IPS-15b (cell line): ENCODE data around the gene PRM1.

Experiments
- H3K27me3 ChIP-seq: one replicate; pipeline ENCODE4 v1.6.1; 2013; ENCODE audit warnings: low read length; ENCODE audit not compliant: control insufficient read depth, insufficient read depth
- H3K36me3 ChIP-seq: one replicate; pipeline ENCODE4 v1.6.1; 2013; ENCODE audit warnings: low read length; ENCODE audit not compliant: control insufficient read depth, insufficient read depth
- H3K4me1 ChIP-seq: one replicate; pipeline ENCODE4 v1.6.1; 2013; ENCODE audit warnings: mild to moderate bottlenecking, low read length; ENCODE audit not compliant: control insufficient read depth, insufficient read depth
- H3K4me3 ChIP-seq: one replicate; pipeline ENCODE4 v1.5.1; 2013; ENCODE audit warnings: low read depth, low read length
- H3K9ac ChIP-seq: one replicate; pipeline ENCODE4 v1.6.1; 2013; ENCODE audit warnings: low read depth, mild to moderate bottlenecking, low read length
- H3K9me3 ChIP-seq: one replicate; pipeline ENCODE4 v1.6.1; 2013; ENCODE audit warnings: mild to moderate bottlenecking, low read length; ENCODE audit not compliant: control insufficient read depth, insufficient read depth

The PRM1 gene

GRCh38 chr16:11260596-11260966, 20.5 kb downstream of the PRM1 start:
- Histone ChIP-seq H3K9me3 (no peaks in the 10 kb centered on the region), H3K4me3 (no peak overlapping the region), H3K36me3 (no peaks in the 10 kb centered on the region), H3K27me3 (peaks cover 2% of the 10 kb centered on the region), H3K4me1 (peaks cover 4% of the 10 kb centered on the region), H3K9ac (no peak overlapping the region)

DNA sequence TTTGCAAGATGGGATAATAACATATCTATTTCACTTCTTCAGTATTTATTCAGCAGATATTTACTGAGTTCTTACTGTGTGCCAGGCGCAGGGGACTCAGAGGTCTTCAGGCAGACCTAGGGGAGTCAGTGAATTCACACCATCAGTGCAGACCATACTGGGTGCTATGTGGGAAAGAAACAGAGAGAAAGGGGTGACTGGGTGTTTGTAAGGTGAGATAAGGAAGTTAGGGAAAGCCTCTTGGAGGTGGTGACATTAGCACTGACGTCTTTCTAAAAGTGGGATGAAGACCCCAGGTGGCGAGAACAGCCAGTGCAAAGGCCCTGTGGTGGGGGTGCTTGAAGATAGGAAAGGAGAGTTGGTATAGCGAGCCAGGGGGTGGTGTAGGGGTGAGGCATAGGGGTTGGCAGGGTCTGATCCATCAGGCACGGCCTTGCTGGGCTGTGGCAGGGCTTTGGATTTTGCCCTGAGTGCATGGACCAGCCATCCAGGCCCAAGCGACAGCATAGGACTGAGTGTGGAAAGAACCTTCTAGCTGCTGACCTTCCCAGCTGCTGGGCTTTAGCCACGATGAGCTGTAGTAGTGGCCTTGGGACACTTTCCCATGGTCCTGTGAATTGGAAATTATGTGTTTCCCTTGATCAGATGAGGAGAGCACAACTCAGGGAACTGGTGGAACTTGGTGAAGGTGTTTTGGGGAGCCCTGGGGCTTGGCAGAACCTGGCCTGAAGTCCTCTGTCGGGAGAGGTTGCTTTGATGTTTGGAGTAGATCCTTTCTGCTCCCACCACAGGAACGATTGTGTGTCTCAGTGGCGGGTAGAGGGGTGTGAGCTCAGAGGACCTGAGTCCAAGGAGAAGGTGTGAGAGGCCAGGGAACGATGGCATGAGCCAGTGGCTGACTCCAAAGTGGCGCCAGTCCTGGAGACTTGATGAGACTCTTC, 21.2 kb downstream of the PRM1 start:
- Histone ChIP-seq H3K36me3 (peaks cover 2% of the 10 kb centered on the region), H3K9ac (no peak overlapping the region), H3K4me1 (peaks cover 4% of the 10 kb centered on the region), H3K9me3 (no peaks in the 10 kb centered on the region), H3K27me3 (peaks cover 2% of the 10 kb centered on the region), H3K4me3 (no peak overlapping the region)

DNA sequence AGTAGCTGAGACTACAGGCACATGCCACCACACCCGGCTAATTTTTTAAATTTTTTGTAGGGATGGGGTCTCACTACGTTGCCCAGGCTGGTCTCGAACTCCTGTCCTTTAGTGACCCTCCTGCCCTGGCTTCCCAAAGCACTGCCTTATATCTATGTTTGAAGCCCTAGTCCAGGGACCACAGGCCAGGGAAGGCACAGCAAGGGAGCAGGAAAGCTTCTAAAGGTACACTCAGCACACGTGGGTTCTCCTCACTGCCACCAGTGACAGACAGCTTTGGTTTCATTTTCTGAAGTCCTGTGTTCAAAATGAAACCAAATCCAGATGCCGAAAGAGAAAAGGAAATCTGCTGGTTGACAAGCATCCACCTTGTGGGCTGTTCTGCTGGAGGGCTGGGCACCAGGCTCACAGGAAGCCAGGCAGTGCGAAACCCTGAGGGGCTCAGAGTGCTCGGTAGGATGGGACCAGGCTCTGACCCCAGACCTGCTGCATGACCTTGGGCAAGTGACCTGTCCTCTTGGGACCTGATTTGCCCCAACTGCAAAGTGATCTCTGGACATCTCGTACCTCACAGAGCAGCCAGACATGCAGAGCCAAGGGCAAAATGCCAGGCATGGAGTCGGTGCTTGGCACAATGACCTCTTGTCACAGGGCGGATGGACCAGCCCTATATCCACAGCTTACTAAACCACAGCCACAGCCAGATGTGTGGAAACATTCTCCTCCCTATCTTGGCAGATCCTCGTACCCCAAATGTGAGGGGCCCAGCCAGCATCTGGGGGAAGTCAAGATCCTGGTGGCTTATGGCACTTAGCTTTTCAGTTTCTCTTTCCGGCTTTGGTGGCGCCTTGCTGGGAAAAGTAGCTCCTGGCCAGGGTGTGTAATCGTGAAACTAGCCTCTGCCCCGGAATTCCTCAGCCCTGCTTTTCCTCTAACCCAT, 22.3 kb downstream of the PRM1 start:
- Histone ChIP-seq H3K36me3 (peaks cover 9% of the 10 kb centered on the region), H3K4me1 (peaks cover 4% of the 10 kb centered on the region), H3K4me3 (no peak overlapping the region), H3K9ac (no peak overlapping the region), H3K27me3 (peaks cover 2% of the 10 kb centered on the region), H3K9me3 (no peaks in the 10 kb centered on the region)

DNA sequence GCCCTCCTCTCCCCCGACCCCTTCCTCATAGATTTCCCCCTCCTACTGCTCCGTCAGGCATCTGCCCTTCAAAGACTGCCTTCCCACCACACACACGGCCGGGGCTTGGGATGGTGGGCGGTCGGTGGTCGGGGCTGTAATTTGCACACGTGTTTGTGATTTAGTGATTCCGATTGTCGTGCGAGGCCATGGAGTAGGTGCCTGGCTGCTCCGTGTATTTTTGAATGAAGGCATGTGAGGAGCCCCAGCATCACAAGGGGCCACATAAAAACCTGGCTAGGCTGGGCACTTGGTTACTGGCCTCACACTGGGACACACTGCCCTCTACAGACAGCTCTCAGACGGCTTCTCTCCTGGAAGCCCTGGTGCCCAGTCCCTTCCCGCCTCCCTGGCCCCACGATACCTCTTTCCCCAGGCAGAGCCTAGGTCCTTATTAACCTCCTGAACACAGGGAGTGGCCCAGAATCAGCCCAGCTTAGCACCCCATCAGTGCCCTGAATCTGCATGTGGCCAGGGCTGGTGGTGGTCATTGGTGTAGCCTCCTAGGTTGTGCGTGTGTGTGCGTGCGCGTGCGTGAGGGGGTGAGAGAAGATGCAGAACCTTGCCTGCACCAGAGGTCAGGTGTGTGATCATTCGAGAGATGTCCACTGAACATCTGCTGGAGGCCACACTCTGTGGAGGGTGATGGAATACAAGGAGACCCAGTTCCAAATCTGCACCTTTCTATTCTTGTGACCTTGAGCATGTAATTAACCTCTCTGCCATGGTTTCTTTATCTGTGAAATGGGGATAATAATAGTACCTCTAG, 23.8 kb downstream of the PRM1 start:
- no peak overlapping the region for H3K9ac ChIP-seq
- peak overlapping the region; percentile 72 for H3K4me3 ChIP-seq

GRCh38 chr16:11256661-11257130, 24.4 kb downstream of the PRM1 start:
- Histone ChIP-seq H3K27me3 (peaks cover 2% of the 10 kb centered on the region), H3K36me3 (peaks cover 16% of the 10 kb centered on the region), H3K9me3 (no peaks in the 10 kb centered on the region), H3K4me3 (peak overlapping the region; percentile 72), H3K4me1 (peaks cover 8% of the 10 kb centered on the region), H3K9ac (peak overlapping the region; percentile 60)

More for the DNA sequence above, 23.8 kb downstream of the PRM1 start:
- H3K27me3 ChIP-seq = peaks cover 2% of the 10 kb centered on the region
- no peaks in the 10 kb centered on the region for H3K9me3 ChIP-seq
- H3K4me1 ChIP-seq = peaks cover 8% of the 10 kb centered on the region
- H3K36me3 ChIP-seq = peaks cover 16% of the 10 kb centered on the region

DNA sequence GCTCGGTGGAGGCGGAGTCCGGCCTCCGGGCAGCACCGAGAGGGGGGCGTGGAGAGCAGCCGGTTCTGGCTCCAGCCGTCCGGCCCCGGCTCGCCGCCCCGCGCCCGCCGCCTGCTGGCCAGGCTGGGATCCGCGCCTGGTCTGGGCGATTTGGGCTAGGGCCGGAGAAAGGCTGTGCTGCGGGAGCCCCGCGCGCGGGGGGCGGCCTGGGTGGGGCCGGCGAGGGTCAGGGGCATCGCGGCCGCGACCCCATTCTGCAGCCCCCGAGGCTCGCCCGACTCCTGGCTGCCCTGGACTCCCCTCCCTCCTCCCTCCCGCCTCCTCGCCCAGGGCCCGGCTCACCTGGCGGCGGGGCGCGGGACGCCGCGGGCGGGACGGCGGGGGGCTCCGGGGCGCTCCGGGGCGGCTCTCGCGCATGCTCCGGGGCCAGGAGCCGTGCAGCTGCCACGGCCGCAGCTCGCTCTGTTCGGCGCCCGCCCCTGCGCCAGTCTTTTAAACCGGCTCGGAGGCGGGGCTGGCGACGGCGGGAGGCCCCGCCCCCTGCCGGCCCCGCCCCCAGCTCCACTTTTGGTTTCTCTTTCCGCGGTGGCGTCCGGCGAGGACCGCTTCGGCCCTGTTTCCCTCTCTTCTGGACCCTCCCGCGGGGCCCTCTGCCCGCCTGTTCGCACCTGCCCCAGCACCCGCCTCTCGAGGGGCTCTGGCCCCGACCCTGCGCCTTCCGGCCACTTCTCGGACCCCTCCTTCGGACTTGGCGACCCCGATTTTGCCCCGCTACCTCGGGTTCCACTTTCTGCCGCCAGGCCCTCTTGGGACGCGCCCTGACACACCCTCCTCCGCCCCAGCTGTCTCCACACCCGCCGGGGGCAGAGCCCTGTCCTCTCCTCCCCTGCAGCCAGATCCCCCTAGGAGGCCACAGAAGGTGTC, 25.1 kb downstream of the PRM1 start, which contains the start of gene SOCS1:
Gene SOCS1, minus strand, starts transcription at position 468 of the 924 bp plus-strand sequence. CDS start 726 bp downstream, outside the sequence.
- Histone ChIP-seq H3K4me1 (peaks cover 8% of the 10 kb centered on the region), H3K4me3 (peak within 1 kb of the TSS; percentile 75), H3K9me3 (no peaks in the 10 kb centered on the region), H3K36me3 (peaks cover 16% of the 10 kb centered on the region), H3K9ac (peak within 1 kb of the TSS; percentile 81), H3K27me3 (peaks cover 2% of the 10 kb centered on the region)

DNA sequence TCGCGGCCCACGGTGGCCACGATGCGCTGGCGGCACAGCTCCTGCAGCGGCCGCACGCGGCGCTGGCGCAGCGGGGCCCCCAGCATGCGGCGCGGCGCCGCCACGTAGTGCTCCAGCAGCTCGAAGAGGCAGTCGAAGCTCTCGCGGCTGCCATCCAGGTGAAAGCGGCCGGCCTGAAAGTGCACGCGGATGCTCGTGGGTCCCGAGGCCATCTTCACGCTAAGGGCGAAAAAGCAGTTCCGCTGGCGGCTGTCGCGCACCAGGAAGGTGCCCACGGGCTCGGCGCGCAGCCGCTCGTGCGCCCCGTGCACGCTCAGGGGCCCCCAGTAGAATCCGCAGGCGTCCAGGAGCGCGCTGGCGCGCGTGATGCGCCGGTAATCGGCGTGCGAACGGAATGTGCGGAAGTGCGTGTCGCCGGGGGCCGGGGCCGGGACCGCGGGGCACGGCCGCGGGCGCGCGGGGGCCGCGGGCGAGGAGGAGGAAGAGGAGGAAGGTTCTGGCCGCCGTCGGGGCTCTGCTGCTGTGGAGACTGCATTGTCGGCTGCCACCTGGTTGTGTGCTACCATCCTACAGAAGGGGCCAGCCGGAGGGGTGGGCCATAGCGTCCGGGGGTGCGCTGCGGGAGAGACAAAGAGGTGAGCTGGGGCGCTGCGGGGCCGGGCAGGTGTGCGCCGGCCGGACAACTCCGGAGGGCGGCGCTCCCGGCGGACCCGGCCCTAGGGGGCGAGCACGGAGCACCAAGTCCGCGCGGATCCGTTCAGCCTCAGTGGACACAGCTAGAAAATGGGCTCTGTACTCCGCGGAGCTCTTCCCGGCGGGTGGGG, 26.0 kb downstream of the PRM1 start:
- H3K9ac ChIP-seq = peak overlapping the region; percentile 81
- peak overlapping the region; percentile 75 for H3K4me3 ChIP-seq
- H3K4me1 ChIP-seq = peaks cover 8% of the 10 kb centered on the region
- H3K9me3 ChIP-seq = no peaks in the 10 kb centered on the region
- H3K27me3 ChIP-seq = peaks cover 2% of the 10 kb centered on the region
- peaks cover 16% of the 10 kb centered on the region for H3K36me3 ChIP-seq

GRCh38 chr16:11253995-11254912, 26.9 kb downstream of the PRM1 start:
- Histone ChIP-seq H3K4me1 (peaks cover 8% of the 10 kb centered on the region), H3K36me3 (peaks cover 16% of the 10 kb centered on the region), H3K27me3 (peaks cover 2% of the 10 kb centered on the region), H3K4me3 (peak overlapping the region; percentile 75), H3K9ac (peak overlapping the region; percentile 81), H3K9me3 (no peaks in the 10 kb centered on the region)
